ENCODE measurements around the gene KCNJ6. TPM values are rescaled to one million over a fixed set of nuclear protein-coding genes. Genes with fewer than 3 reads are reported as not detected.

Gene KCNJ6
- total and polyA plus RNA-seq, 2 of the 8 experiments (the other 6 are each of a cell fraction or from before 2014, with no cell fraction given) = 0.51 to 1.2 TPM

DNA sequence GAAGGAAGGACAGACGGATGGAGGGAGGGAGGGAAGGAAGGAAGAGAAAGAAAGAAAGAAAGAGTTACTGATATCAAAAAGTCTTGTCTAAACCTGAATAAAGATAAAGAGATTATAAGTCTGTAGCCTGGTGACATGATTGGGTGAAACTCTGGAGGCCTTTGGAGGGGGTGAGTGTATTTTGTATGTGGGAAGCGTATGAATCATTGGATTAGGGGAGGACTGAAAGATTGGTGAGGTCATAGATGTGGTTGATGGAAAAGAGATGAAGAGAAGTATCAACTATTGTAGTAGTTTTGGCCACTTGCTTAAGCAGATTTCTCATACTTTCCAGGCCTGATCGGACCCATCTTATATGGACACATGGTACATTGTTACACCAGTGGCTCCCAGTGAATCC, 11.5 kb upstream of the KCNJ6 start:
- Histone ChIP-seq H3K4me3 (ENCODE audit: extremely low read depth in 1 of 4, insufficient read depth in 2 of 4, low read depth in 3 of 4, low read length in 4 of 4) (no peak overlapping the region), H3K18ac (ENCODE audit: extremely low read depth, low read length) (no peak overlapping the region), H2BK12ac (ENCODE audit: low read depth, low read length) (no peak overlapping the region), H3K56ac (replicated peaks; ENCODE audit: insufficient read length, low read depth, low read length) (no peak overlapping the region), H3K36me3 (ENCODE audit: control insufficient read depth in 2 of 4, insufficient read depth in 4 of 4, low read length in 3 of 4) (no peaks in the 10 kb centered on the region), H3K79me1 (ENCODE audit: low read depth, low read length) (no peaks in the 10 kb centered on the region), H3K9ac (replicated peaks in 1 of 4; ENCODE audit: extremely low read depth in 1 of 4, low read depth in 3 of 4, low read length in 3 of 4) (no peak overlapping the region), H3K9me3 (ENCODE audit: insufficient read depth in 2 of 2, low read depth in 1 of 2, low read length in 1 of 2) (no peaks in the 10 kb centered on the region), H3K27ac (ENCODE audit: low read depth, low read length) (no peak overlapping the region), H3K4me2 (ENCODE audit: insufficient read depth in 1 of 2, low read depth in 2 of 2, low read length in 2 of 2) (no peak overlapping the region), H4K5ac (ENCODE audit: insufficient read length, low read depth, low read length) (no peak overlapping the region), H4K8ac (ENCODE audit: extremely low read depth, insufficient read depth, low read length) (no peak overlapping the region), H2AK5ac (ENCODE audit: low read depth, low read length) (no peak overlapping the region), H3K23me2 (ENCODE audit: low read depth, low read length) (no peaks in the 10 kb centered on the region), H2AFZ (ENCODE audit: low read length) (no peak overlapping the region), H4K91ac (replicated peaks; ENCODE audit: insufficient read length, low read length) (no peak overlapping the region), H2BK120ac (replicated peaks; ENCODE audit: low read depth, low read length) (no peak overlapping the region), H3K79me2 (ENCODE audit: control insufficient read depth in 1 of 2, insufficient read depth in 2 of 2, low read length in 2 of 2) (no peaks in the 10 kb centered on the region), H3K23ac (ENCODE audit: insufficient read length) (no peak overlapping the region), H3K4me1 (replicated peaks in 1 of 4; ENCODE audit: control insufficient read depth in 3 of 4, insufficient read depth in 4 of 4, low read length in 3 of 4) (no peaks in the 10 kb centered on the region), H3K4ac (replicated peaks; ENCODE audit: insufficient read length, low read depth, low read length) (no peak overlapping the region), H3K14ac (ENCODE audit: insufficient read length) (no peak overlapping the region), H3K27me3 (replicated peaks in 1 of 4; ENCODE audit: control insufficient read depth in 3 of 4, extremely low read depth in 1 of 4, insufficient read depth in 3 of 4, low read length in 3 of 4) (no peaks in the 10 kb centered on the region), H2BK5ac (ENCODE audit: low read depth, low read length) (no peak overlapping the region), H2BK15ac (ENCODE audit: low read length) (no peak overlapping the region), H2BK20ac (ENCODE audit: low read length) (no peak overlapping the region), H4K20me1 (replicated peaks in 1 of 2; ENCODE audit: control insufficient read depth in 1 of 2, insufficient read depth in 2 of 2, low read length in 2 of 2) (no peaks in the 10 kb centered on the region)
- ChIA-PET CTCF (ENCODE audit: partially characterized antibody) (no interaction called here), POLR2A (ENCODE audit: partially characterized antibody) (no interaction called here)
- WGBS, 2 experiments (ENCODE audit: extremely low coverage in 1 of 2, insufficient coverage in 1 of 2, insufficient read length in 1 of 2, insufficient replicate concordance in 2 of 2, low coverage in 1 of 2, low lambda C conversion rate in 2 of 2, missing lambda C conversion rate in 1 of 2) = 95 to 100% methylated on average over 1 to 3 of the region's 3 CpGs
- DNase-seq (ENCODE audit: low read depth in 1 of 2, low spot score in 2 of 2) (no peak), FAIRE-seq (no peak)
- TF ChIP-seq KDM5A (IDR thresholded peaks at IDR 0.05; ENCODE audit: low read length) = no peak
- no peak for TF ChIP-seq BACH1 (IDR thresholded peaks at IDR 0.05; ENCODE audit: low read length)
